H7 (cell line): ENCODE data around the gene RBBP8NL. TPM values are rescaled to one million over a fixed set of nuclear protein-coding genes. Genes with fewer than 3 reads are reported as not detected.

Experiments
- DNase-seq: peaks from one replicate; pipeline ENCODE4 v3.0.0; 2012
- H3K27me3 ChIP-seq: 2 replicates; pipeline ENCODE4 v1.6.0; 2011; ENCODE audit warnings: mild to moderate bottlenecking, low read length; ENCODE audit not compliant: control insufficient read depth, insufficient read depth
- H3K36me3 ChIP-seq: replicated peaks from 2 replicates; pipeline ENCODE4 v1.5.1; 2011; ENCODE audit warnings: low read length; ENCODE audit not compliant: control insufficient read depth, insufficient read depth
- H3K4me3 ChIP-seq: 2 replicates; pipeline ENCODE4 v1.5.1; 2011; ENCODE audit warnings: low read depth, mild to moderate bottlenecking, control low read depth, low read length, moderate library complexity; ENCODE audit not compliant: insufficient read depth
- total RNA-seq: library from RNA; depleted of rRNA; stranded (reverse); fragments of >200 nt; shearing (Covaris generic); gene quantifications from 2 replicates; pipeline ENCODE4 v1.2.3, GENCODE V29; 2014; rRNA removed

Gene RBBP8NL
- total RNA-seq, 1 experiment from 2014 or later: not detected

DNA sequence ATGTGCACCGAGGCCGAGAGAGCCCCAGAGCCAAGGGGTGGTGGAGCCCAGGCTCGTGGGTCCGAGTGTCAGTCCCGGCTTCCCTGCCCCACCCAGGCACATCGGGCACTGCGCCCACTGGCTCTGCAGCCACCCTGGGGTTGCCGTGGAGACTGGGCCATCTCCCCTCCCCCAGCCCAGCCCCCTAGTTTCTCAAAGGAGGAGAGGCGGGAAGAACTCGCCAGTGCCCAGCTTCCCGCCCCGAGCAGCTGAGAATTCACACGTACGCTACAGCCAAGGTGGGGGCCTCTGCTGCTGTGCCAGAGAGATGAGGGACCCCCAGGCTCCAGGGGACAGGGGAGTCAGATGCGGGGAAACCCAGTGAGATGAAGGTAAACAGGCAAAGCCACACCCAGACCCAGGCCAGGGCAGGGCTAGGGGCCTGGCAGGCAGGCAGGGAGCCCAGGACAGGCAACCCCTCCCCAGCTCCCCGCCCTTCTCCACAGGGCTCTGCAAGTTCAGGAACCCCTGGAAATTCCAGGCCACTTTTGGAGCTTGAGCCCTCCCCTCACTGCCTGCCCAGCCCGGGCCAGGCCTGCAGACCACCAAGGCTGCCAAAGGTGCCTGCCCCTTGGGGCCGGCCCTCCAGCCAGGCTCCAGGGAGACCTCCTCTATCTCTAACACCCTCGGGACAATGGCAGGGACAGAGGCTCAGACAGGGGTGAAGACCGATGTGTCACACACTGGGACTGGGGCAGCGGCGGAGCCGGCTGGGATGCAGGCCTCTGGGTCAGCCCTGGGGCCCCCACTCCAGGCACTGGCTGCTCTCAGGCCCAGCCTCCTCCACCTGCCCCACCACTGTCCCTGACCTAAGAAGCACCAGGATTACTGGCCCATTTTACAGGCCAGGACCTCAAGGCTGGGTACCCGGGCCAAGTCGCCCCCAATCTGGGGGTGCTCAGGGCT, 66.2 kb downstream of the RBBP8NL start:
- Histone ChIP-seq H3K36me3 (peaks cover 3% of the 10 kb centered on the region), H3K27me3 (no peaks in the 10 kb centered on the region), H3K4me3 (no peak overlapping the region)
- DNase-seq: peak; percentile 83

Other genes with a start within 250 kb of the RBBP8NL start
- gene MTG2, start 244.5 kb downstream of the RBBP8NL start, total RNA-seq: 32.7 and 37.8 TPM in 2 replicates
- 0.85 and 1.9 TPM in 2 replicates for gene HRH3, start 207.3 kb downstream of the RBBP8NL start, total RNA-seq
- gene OSBPL2, start 189.0 kb downstream of the RBBP8NL start, total RNA-seq: 21.9 and 26.1 TPM in 2 replicates
- gene ADRM1, start 124.5 kb downstream of the RBBP8NL start, total RNA-seq: 224 and 290 TPM in 2 replicates
- 61.0 and 90.8 TPM in 2 replicates for gene LAMA5, start 60.2 kb downstream of the RBBP8NL start, total RNA-seq
- 877 and 1,118 TPM in 2 replicates for gene RPS21, start 40.4 kb downstream of the RBBP8NL start, total RNA-seq
- gene CABLES2, start 20.3 kb downstream of the RBBP8NL start, total RNA-seq: 7.7 and 8.3 TPM in 2 replicates
- gene GATA5, start 48.5 kb upstream of the RBBP8NL start, total RNA-seq: 0.55 and 1.5 TPM in 2 replicates
- gene SLCO4A1, start 215.0 kb upstream of the RBBP8NL start, total RNA-seq: 14.6 and 18.4 TPM in 2 replicates